CD14-positive monocyte (primary cell): Measurements from ENCODE around the gene LAG3. TPM values are rescaled to one million over a fixed set of nuclear protein-coding genes. Genes with fewer than 3 reads are reported as not detected.
A peak's percentile ranks its signal among the peaks of the same experiment; 100 is the strongest.

Source experiments
- DNase-seq, 3 donors: peaks; one replicate each; pipeline ENCODE4 v3.0.0-alpha.2; 2011 to 2022
- H2AFZ ChIP-seq: 2 replicates; pipeline ENCODE4 v1.6.0; 2012; ENCODE audit warnings: mild to moderate bottlenecking, low read depth, low read length, inconsistent platforms; ENCODE audit not compliant: insufficient read depth, poor library complexity, severe bottlenecking
- H3K27ac ChIP-seq, 2 donors: 1 replicate in 1 of 2; 2 replicates in 1 of 2; pipeline ENCODE4 v1.5.1; 2012 to 2013; ENCODE audit warnings: low read length in 2 of 2, control low read depth in 1 of 2, inconsistent platforms in 1 of 2, low read depth in 1 of 2, mild to moderate bottlenecking in 1 of 2
- H3K27me3 ChIP-seq, 2 donors: one replicate each; pipeline versions ENCODE4 v1.6.0 to v1.6.1; 2011 to 2013; ENCODE audit warnings: low read length in 2 of 2; ENCODE audit not compliant: control insufficient read depth in 2 of 2, insufficient read depth in 2 of 2
- H3K36me3 ChIP-seq, 2 donors: replicated peaks in 1 of 2; 1 replicate in 1 of 2; 2 replicates in 1 of 2; pipeline versions ENCODE4 v1.5.1 to v1.6.1; 2012 to 2013; ENCODE audit warnings: low read length in 2 of 2, control low read depth in 1 of 2, inconsistent platforms in 1 of 2, mild to moderate bottlenecking in 1 of 2; ENCODE audit not compliant: insufficient read depth in 2 of 2, control insufficient read depth in 1 of 2
- H3K4me1 ChIP-seq, 2 donors: 1 replicate in 1 of 2; 2 replicates in 1 of 2; pipeline versions ENCODE4 v1.5.1 to v1.6.1; 2012 to 2013; ENCODE audit warnings: low read length in 2 of 2, control low read depth in 1 of 2, inconsistent platforms in 1 of 2, mild to moderate bottlenecking in 1 of 2, moderate library complexity in 1 of 2; ENCODE audit not compliant: insufficient read depth in 2 of 2, control insufficient read depth in 1 of 2
- H3K4me2 ChIP-seq: replicated peaks from 2 replicates; pipeline ENCODE3; 2012; ENCODE audit warnings: low read length, moderate library complexity, mild to moderate bottlenecking; ENCODE audit not compliant: poor library complexity, severe bottlenecking; ENCODE audit errors: extremely low read depth
- H3K4me3 ChIP-seq, 3 experiments: fragments of 200-600 bp in 1 of 3; sonication (generic) in 1 of 3; replicated peaks in 1 of 3; 1 replicate in 2 of 3; 2 replicates in 1 of 3; pipeline ENCODE4 v1.5.1; 2011 to 2013; ENCODE audit warnings: low read length in 3 of 3, mild to moderate bottlenecking in 3 of 3, control low read depth in 2 of 3, low read depth in 2 of 3, inconsistent platforms in 1 of 3, moderate library complexity in 1 of 3
- H3K79me2 ChIP-seq: 2 replicates; pipeline ENCODE4 v1.6.0; 2012; ENCODE audit warnings: mild to moderate bottlenecking, control low read depth, inconsistent platforms, low read length, moderate library complexity; ENCODE audit not compliant: insufficient read depth
- H3K9ac ChIP-seq: 2 replicates; pipeline ENCODE4 v1.6.0; 2017; ENCODE audit warnings: low read length, mild to moderate bottlenecking; ENCODE audit not compliant: insufficient read depth, poor library complexity, severe bottlenecking
- H3K9me3 ChIP-seq, 2 donors: replicated peaks in 1 of 2; 1 replicate in 1 of 2; 2 replicates in 1 of 2; pipeline versions ENCODE4 v1.5.1 to v1.6.1; 2012 to 2013; ENCODE audit warnings: low read length in 2 of 2, control low read depth in 1 of 2; ENCODE audit not compliant: control insufficient read depth in 1 of 2, insufficient read depth in 1 of 2
- H4K20me1 ChIP-seq: 2 replicates; pipeline ENCODE4 v1.6.0; 2012; ENCODE audit warnings: mild to moderate bottlenecking, low read length, control low read depth, moderate library complexity; ENCODE audit not compliant: insufficient read depth
- H3K27ac Mint-ChIP-seq, 7 donors: one replicate each; pipeline ENCODE4 v1.8.0; 2020; ENCODE audit warnings: mild to moderate bottlenecking in 7 of 7, mixed read lengths in 7 of 7, moderate library complexity in 6 of 7, inconsistent platforms in 2 of 7
- H3K27me3 Mint-ChIP-seq, 3 donors: one replicate each; pipeline ENCODE4 v1.8.0; 2021 to 2022; ENCODE audit warnings: low read depth in 3 of 3, mild to moderate bottlenecking in 3 of 3, mixed read lengths in 3 of 3, moderate library complexity in 3 of 3, inconsistent platforms in 1 of 3
- H3K36me3 Mint-ChIP-seq, 2 donors: one replicate each; pipeline ENCODE4 v1.8.0; 2020; ENCODE audit warnings: mixed read lengths in 2 of 2, inconsistent platforms in 1 of 2, mild to moderate bottlenecking in 1 of 2
- H3K4me1 Mint-ChIP-seq: one replicate; pipeline ENCODE4 v1.8.0; 2020; ENCODE audit warnings: mild to moderate bottlenecking, mixed read lengths
- H3K4me3 Mint-ChIP-seq, 2 donors: one replicate each; pipeline ENCODE4 v1.8.0; 2020; ENCODE audit warnings: mild to moderate bottlenecking in 2 of 2, mixed read lengths in 2 of 2, moderate library complexity in 1 of 2
- H3K9me3 Mint-ChIP-seq, 7 donors: one replicate each; pipeline ENCODE4 v1.8.0; 2020 to 2022; ENCODE audit warnings: mixed read lengths in 7 of 7, mild to moderate bottlenecking in 6 of 7, moderate library complexity in 6 of 7, inconsistent platforms in 2 of 7
- CTCF ChIP-seq: fragments of 200-600 bp; IDR thresholded peaks from one replicate; pipeline ENCODE4 v1.8.0; 2022; ENCODE audit warnings: antibody characterized with exemption, mild to moderate bottlenecking
- WGBS: methylation state at CpG from one replicate; pipeline ENCODE4 v1.1.5; 2013; ENCODE audit warnings: missing lambda C conversion rate; ENCODE audit not compliant: insufficient coverage; 5-methylcytosine and 5-hydroxymethylcytosine counted together
- intact Hi-C, 2 donors: fragments of 100-400 bp; cut with micrococcal nuclease; formaldehyde crosslinking; loops; one replicate each; pipeline versions ENCODE4 v1.15.0 to v1.15.1; 2023
- polyA plus RNA-seq, 3 donors: library from polyadenylated mRNA; depleted of rRNA in 1 of 3; unstranded in 2 of 3; stranded (reverse) in 1 of 3; fragments of 300-500 nt in 2 of 3; fragments of >200 nt in 1 of 3; fragmentation: Illumina TruSeq in 2 of 3; gene quantifications; 1 replicate in 2 of 3; 2 replicates in 1 of 3; pipeline ENCODE4 v1.2.3, GENCODE V29; 2012 to 2021

LAG3 gene
- polyA plus RNA-seq, 3 donors, result 0.04 TPM; not detected in 2

GRCh38 chr12:6825398-6826124 is 53.2 kb downstream of the LAG3 start:
- Mint-ChIP-seq H3K9me3 (peaks cover 0 to 12% (median 8%) of the 10 kb centered on the region in 7 donors), H3K4me3 (peak overlapping the region; percentile 51 to 84), H3K36me3 (peaks cover 18 to 26% of the 10 kb centered on the region in 2 donors), H3K27ac (peak overlapping the region in 1 of 7 donors; percentile 43), H3K4me1 (peaks cover 49% of the 10 kb centered on the region), H3K27me3 (peaks cover 46 to 63% (median 46%) of the 10 kb centered on the region in 3 donors)
- no peak overlapping the region for H3K27ac ChIP-seq
- no peak overlapping the region for H2AFZ ChIP-seq
- peaks cover 0 to 6% of the 10 kb centered on the region in 2 donors for H3K9me3 ChIP-seq
- peak; percentile 95 for TF ChIP-seq CTCF
- H4K20me1 ChIP-seq, result peaks cover 29% of the 10 kb centered on the region
- DNase-seq, result peak; percentile 82
- no peaks in the 10 kb centered on the region for H3K36me3 ChIP-seq
- intact Hi-C loops, result loop anchor here (1.0 to 5.0 kb wide), 5 partner anchors 33 to 203 kb away; no protein-coding TSS in a partner anchor
- H3K9ac ChIP-seq, result no peak overlapping the region
- H3K27me3 ChIP-seq, result peaks cover 12 to 50% of the 10 kb centered on the region in 2 donors
- H3K79me2 ChIP-seq, result peaks cover 5% of the 10 kb centered on the region
- peak overlapping the region; percentile 8 for H3K4me2 ChIP-seq
- WGBS, result 23% methylated on average over 9 of the region's 19 CpGs
- H3K4me3 ChIP-seq, result no peak overlapping the region
- H3K4me1 ChIP-seq, result peaks cover 30 to 56% of the 10 kb centered on the region in 2 donors

DNA sequence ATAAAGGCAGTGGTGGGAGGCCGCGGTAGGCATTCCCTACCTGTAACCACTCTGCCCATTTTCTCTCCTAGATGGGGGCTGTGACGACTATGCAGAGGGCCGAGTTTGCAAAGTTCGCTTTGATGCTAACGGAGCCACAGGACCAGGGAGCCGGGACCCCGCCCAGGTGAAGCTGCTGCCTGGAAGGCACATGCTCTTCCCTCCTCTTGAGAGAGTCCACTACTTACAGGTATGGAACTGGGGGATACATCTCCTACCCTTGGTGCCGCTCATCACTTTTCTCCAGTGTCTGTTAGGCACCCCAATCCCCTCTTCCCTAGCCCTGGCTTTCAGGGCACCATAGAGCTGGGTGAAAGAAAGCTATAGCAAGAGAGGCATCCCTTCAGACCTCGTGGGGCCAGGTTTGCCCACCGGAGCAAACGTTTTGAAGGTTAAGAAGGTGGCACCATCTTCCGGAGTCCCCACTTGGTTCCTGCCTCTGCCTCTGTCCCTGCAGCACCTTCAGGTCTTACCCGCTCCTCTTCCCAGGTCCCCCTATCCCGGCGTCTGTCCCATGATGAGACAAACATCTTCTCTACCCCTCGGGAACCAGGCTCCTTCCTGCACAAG is 53.9 kb downstream of the LAG3 start:
- Mint-ChIP-seq H3K36me3 (peaks cover 16 to 26% of the 10 kb centered on the region in 2 donors), H3K27me3 (peaks cover 50 to 69% (median 52%) of the 10 kb centered on the region in 3 donors), H3K4me3 (peak overlapping the region in 1 of 2 donors; percentile 84), H3K9me3 (peaks cover 0 to 12% (median 8%) of the 10 kb centered on the region in 7 donors), H3K27ac (peak overlapping the region in 1 of 7 donors; percentile 25), H3K4me1 (peaks cover 42% of the 10 kb centered on the region)
- Histone ChIP-seq H3K27ac (no peak overlapping the region), H3K36me3 (no peaks in the 10 kb centered on the region), H3K27me3 (peaks cover 12 to 56% of the 10 kb centered on the region in 2 donors), H3K4me3 (no peak overlapping the region), H3K4me1 (peaks cover 23 to 49% of the 10 kb centered on the region in 2 donors), H4K20me1 (peaks cover 29% of the 10 kb centered on the region), H3K4me2 (no peak overlapping the region), H3K9ac (no peak overlapping the region), H3K79me2 (peaks cover 5% of the 10 kb centered on the region), H3K9me3 (peaks cover 0 to 6% of the 10 kb centered on the region in 2 donors), H2AFZ (no peak overlapping the region)
- 100% methylated on average over 6 of the region's 17 CpGs for WGBS
- intact Hi-C loops, result loop anchor here (5.0 kb wide), 3 partner anchors 34 to 204 kb away; no protein-coding TSS in a partner anchor
- TF ChIP-seq CTCF, result no peak
- DNase-seq, result no peak
